Measurements from ENCODE around the gene VTI1A. TPM values are rescaled to one million over a fixed set of nuclear protein-coding genes. Genes with fewer than 3 reads are reported as not detected.

Gene VTI1A
- total RNA-seq, 1 donor from 2014 or later, result 28.7 TPM

DNA sequence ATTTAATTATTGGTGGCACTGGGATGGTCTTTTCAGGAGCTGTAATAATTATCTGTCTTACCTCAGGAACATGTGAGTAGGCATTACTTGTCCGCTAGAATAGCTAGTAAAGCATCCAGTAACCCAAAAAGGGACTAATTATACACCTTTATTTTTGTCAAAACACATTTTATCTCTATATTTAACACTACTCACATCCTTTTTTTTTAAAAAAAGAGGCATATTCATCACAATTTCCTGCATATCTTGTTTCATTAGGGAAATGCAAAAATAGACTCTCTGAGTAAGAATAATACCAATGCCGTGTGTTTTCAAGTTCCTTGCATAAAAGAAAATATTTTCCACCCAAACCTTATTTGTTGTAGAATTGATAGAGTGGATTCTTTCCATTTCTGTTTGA lies 99.5 kb downstream of the VTI1A start:
- no peak for DNase-seq

DNA sequence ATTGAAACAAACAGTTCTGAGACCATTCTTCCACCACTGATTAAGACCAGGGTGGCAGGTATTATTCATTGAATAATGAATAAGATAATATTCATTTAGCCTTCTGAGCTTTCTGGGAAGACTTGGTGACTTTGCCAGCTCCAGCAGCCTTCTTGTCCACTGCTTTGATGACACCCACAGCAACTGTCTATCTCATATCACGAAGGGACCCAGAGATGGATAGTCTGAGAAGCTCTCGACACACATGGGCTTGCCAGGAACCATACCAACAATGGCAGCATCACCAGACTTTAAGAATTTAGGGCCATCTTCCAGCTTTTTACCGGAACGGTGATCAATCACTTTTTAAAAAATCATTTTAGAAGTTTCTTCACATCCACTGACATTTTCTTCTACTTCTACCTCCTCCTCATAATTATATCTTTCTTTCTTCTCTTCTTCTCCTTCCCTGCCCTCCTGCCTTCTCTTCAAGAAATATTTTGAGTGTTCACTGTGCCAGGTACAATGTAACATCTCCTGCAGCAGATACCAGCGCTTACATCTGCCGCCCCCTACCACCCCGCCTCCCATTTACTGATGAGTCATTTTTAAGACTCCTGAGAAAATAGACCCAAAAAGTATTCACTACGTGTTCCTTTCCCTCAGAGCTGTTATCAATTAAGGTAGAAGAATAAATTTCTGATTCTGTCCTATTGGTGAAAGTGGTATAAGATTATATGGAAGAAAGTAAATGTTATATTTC lies 101.7 kb downstream of the VTI1A start:
- DNase-seq, result no peak

- DNase-seq, result no peak
These were observed 105.6 kb downstream of the VTI1A start for GRCh38 chr10:112552593-112553110.

- DNase-seq, result no peak
These were observed 106.3 kb downstream of the VTI1A start for GRCh38 chr10:112553315-112553714.

GRCh38 chr10:112554263-112554662 lies 107.2 kb downstream of the VTI1A start:
- no peak for DNase-seq

DNA sequence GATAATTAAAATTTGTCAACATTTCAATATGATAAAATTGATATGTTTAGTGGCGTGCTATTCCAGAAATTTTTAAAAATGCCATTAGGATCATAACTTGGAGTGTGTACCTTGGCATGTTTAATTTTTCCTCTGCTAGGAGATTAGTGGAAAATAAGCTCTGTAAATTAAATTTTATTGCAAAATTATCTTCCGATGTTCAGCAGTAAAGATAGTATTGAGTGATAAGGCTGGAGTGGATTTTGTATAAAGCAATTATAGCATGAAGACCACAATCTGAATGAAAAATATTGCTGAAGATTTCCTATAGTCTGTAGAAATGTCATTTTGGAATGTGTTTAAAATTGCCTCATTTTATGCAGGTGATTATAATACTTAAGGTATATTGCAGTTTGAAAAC lies 110.2 kb downstream of the VTI1A start:
- no peak for DNase-seq

DNA sequence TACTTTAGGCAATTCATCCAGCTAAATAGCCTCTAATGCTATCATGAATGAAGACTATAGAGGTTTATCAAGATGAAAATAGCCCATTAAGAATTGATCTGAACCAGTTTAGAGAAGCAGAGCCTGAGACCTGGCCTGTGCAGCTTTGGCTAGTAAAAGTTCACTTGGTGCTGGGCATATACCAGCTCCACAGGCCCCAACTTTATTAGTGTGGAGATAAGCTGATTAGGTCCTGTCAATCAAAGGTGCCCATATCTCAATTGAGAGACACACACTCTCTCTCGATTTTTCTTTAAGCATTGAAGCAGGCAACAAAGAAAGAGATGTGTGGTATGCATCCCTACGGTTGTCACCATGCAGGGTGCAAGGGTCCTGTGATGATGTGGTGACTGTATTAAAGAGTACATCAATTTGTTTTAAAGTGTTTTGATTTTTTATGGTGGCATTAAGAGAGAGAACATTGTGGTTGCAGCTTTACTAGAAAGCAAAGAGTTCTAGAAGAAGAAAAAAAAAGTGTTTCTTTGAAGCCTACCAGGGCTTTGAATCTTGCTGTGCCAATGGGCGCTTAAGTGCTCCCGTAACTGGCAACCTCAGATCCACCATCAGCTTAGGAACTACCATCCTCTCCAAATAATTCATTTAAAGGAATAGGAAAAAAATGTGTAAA lies 111.6 kb downstream of the VTI1A start:
- no peak for DNase-seq

DNA sequence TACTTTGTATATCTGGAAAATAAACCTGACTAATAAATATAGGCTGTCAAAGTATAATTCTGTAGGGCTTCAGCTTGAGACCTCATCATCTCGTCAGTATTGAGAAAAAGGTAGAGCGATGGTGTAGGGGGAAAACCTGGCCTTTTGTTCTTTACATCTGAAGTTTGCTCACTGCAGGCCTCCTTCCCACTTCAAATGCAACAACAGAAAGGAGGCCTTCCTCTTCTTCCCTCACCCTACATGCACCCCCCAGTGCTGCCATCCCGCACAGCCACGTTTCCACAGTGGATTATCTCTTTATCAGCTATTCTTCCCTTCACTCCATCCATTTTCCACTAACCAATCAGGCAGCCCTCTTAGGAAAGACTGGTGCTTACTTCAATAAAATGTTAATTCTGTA lies 112.3 kb downstream of the VTI1A start:
- DNase-seq, result no peak

DNA sequence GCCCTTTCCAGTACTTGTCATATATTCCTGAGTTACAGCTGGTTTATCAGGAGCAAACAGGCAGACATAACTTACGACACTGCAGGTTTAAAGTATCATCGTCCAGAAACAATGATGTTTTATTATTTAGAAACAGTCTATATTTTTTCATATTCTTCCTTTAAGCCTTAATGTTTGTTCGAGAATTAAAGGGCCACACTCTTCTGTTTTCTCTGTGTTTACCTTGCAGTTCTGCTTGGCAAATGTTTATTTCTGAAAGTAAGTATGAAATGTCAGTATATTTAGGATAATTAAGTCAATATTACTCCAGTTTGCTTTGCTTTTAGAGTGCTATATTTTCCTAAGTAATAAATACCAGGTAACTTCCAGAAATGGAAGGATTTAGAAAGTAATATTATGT lies 115.1 kb downstream of the VTI1A start:
- no peak for DNase-seq

DNA sequence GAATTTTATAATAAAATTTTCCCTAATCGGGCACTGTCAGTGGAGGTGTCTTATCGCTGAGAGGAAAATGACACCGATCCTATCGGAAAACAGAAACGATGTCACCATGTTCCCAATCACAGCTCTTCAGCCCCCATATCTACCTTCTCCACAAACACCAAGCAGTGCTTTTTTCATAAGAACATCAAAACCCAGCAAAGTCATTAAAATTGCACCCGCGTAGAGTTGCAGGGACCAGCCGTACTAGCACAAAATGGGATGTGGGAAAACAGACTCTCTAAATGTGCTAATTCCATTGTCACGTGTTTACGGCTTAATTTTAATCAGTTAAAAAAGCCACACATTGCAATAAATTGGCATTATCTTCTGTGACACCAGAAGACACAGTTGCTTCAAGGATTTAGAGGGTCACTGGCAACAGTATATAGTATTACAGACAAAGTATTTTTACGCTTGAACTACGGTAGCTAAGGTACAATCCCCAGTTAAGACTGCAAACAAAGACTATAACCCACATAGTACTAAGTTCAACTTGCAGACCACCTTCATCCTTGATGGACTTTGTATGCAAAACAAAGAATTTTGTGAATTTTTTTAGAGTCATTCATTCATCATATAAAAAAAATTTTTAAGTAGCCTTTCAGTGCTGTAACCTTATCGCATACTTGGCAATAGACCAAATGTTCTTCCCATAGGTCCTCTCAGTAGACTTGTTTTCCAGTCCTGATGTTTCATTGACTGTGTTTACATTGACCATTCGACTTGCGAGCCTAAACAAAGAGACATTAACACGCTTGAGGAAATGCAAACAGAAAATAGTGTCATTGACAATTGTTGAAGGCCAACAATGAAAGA lies 116.0 kb downstream of the VTI1A start:
- no peak for DNase-seq

DNA sequence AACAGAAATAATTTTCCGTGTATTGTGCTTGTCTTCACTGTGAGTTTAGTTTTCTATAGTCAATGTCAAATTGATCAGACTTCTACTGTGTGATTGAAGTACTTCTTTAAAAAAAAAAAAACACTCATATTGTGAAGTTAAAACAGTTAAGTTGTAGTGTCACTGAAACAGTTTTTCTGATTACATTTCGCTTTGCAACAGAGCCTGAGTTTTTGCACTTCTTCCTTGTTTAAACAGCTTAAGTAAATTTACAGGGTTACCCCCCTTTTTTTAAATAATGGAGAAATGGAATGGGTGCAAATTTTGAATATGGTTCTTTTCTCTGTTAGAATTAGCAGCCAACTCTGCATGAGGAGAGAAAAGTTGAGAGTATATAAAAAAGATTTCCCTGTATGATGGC lies 117.3 kb downstream of the VTI1A start:
- no peak for DNase-seq

DNA sequence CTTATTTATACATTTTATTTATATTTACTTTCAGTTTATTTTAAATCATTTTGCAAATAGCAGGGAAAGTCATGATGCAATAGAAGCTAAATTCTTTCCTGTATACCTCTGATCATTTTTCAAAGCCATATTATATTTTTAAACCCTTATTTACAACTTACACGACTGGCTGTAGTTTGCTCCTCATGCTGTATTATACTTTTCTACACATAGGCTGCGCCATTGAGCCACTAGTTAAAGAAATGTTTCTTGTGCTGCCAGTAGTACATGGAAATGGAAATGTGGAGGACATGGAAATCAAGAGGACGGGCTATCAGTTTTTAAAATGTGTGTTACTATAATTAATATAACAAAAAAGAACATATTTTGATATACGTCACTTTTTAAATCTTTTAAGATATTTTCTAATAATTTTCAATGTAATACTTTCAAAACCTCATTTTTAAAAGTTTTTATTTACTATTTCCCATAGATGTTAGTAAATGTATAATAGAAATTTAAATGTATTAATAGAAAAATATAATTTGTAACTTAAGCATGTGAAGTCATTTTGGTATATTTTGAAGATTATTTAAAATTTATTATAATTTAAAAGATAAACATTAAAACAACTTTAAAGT lies 118.5 kb downstream of the VTI1A start:
- peak; percentile 63 for DNase-seq

- no peak for DNase-seq
These were observed 123.6 kb downstream of the VTI1A start for GRCh38 chr10:112570585-112570984.

DNA sequence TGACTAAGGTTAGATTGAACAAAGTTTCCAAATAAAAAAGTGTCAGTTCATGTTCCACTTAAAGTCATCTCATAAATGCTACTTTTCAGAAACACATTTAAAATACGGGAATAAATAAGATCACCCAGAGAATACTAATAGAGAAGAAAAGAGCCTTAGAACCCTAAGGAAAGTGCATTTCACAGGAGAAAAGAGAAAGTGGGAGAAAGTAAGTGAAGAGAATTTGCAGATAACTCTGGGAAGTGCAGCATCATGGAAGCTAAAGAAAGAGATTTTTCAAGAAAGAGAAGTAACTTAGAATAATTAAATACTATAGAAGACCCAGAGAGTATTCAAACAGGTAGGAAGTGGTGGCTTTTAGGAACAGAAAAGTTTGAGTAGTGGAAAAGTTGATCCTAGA lies 132.6 kb downstream of the VTI1A start:
- DNase-seq, result no peak

DNA sequence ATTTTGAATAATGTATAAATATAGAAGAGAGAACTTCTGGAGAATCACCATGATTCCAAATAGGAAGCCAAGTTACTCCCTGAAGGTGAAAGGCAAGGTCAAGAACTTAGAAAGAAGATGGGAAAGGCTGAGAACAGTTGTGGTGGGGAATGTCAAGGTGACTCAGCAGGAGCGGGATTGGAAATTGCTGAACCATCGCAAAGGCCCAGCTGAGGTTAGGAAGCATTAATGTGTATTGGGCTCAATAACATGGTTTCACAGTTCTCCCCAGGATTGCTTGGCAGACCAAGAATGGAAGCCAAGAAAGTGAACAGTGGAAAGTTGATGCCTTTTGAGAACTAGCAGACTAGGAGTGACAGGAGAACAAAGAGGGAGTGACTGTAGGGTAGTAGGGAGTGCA lies 133.3 kb downstream of the VTI1A start:
- no peak for DNase-seq

- no peak for DNase-seq
These were observed 134.9 kb downstream of the VTI1A start for GRCh38 chr10:112581921-112582320.

- DNase-seq, result no peak
These were observed 136.4 kb downstream of the VTI1A start for GRCh38 chr10:112583236-112583939.

GRCh38 chr10:112584276-112584675 lies 137.3 kb downstream of the VTI1A start:
- no peak for DNase-seq

DNA sequence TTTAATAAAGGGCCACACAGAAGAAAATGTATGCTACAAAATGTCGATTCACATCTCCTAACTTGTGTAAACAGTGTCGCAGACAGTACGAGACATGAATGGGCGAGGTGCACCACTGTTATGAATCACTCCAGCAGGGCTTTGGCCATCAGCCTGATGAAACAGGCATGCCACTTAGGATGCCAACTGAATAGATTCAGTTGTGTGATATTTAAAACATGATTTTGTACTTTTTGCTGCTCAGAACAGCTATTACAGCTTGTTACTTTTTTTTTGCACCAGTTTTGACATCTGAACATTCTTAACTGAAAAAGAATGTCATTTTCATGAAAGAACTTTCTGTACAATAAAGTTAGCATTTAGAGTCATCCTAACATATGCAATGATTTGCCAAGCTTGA lies 138.1 kb downstream of the VTI1A start:
- DNase-seq, result no peak

DNA sequence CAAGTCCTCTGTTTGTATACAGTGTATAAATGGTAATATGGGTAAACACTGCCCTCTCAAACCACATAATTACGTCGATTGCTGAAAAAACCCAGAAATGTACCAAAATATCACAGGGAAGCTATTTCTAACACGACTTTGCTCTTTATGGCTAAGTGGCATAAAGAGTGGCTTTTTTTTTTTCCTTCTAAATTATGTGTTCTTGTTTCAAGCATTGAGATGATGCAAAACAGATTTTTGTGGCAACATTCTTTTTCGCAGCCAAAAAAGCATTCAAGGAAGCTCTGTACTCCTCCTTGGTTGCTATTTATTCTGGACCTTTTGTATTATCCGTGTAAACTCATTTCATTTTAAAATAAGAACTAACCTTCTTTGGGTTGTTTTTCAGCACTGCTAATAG lies 138.9 kb downstream of the VTI1A start:
- DNase-seq, result peak; percentile 57

GRCh38 chr10:112587729-112588128 lies 140.7 kb downstream of the VTI1A start:
- no peak for DNase-seq
